Measurements from ENCODE around the gene CA7.

CA7 gene

GRCh38 chr16:66844342-66845079, at the start of gene CA7:
Gene CA7 (plus strand): TSS chr16:66844414. CDS start chr16:66844488, 74 bp downstream.
- DNase-seq = no peak

GRCh38 chr16:66798161-66798560, 46.1 kb upstream of the CA7 start:
- DNase-seq = no peak

GRCh38 chr16:66800856-66801255, 43.4 kb upstream of the CA7 start:
- DNase-seq = no peak

GRCh38 chr16:66801320-66802105, 42.7 kb upstream of the CA7 start, which contains the start of gene TERB1:
Gene TERB1 (minus strand): TSS chr16:66801584. CDS start chr16:66796798, 4,786 bp downstream.
- no peak for DNase-seq

- DNase-seq = peak; percentile 47 to 63
Measured at GRCh38 chr16:66802159-66802558, 42.1 kb upstream of the CA7 start.

- no peak for DNase-seq
Measured at GRCh38 chr16:66809765-66810164, 34.4 kb upstream of the CA7 start.

- no peak for DNase-seq
Measured at GRCh38 chr16:66810391-66810790, 33.8 kb upstream of the CA7 start.

- DNase-seq = no peak
Measured at GRCh38 chr16:66811043-66811442, 33.2 kb upstream of the CA7 start.

GRCh38 chr16:66814734-66815133, 29.5 kb upstream of the CA7 start:
- DNase-seq = no peak

GRCh38 chr16:66824006-66824405, 20.2 kb upstream of the CA7 start:
- DNase-seq = no peak

GRCh38 chr16:66830422-66831404, 13.5 kb upstream of the CA7 start, which contains the start of gene NAE1:
Gene NAE1 (minus strand): TSS chr16:66830976. CDS start chr16:66830899, 77 bp downstream.
- peak; percentile 72 to 77 for DNase-seq

- DNase-seq = no peak
Measured at GRCh38 chr16:66832190-66832589, 12.0 kb upstream of the CA7 start.

GRCh38 chr16:66832661-66833305, 11.4 kb upstream of the CA7 start:
- DNase-seq = no peak

GRCh38 chr16:66834746-66835145, 9.5 kb upstream of the CA7 start:
- DNase-seq = no peak

GRCh38 chr16:66840883-66841282, 3.3 kb upstream of the CA7 start:
- DNase-seq = no peak

GRCh38 chr16:66841366-66841765, 2.8 kb upstream of the CA7 start:
- no peak for DNase-seq

- no peak for DNase-seq
Measured at GRCh38 chr16:66842765-66843164, 1.4 kb upstream of the CA7 start.

GRCh38 chr16:66843191-66843590, 1.0 kb upstream of the CA7 start:
- DNase-seq = no peak

GRCh38 chr16:66844009-66844341, 239 bp upstream of the CA7 start:
- DNase-seq = no peak

- no peak for DNase-seq
Measured at GRCh38 chr16:66845080-66845410, 831 bp downstream of the CA7 start.

- DNase-seq = no peak
Measured at GRCh38 chr16:66845791-66846221, 1.6 kb downstream of the CA7 start.

GRCh38 chr16:66846266-66846665, 2.1 kb downstream of the CA7 start:
- DNase-seq = no peak

- DNase-seq = no peak
Measured at GRCh38 chr16:66846831-66847230, 2.6 kb downstream of the CA7 start.
